Endothelial cell (in vitro differentiated cells): ENCODE measurements around the gene SDK2. TPM values are rescaled to one million over a fixed set of nuclear protein-coding genes. Genes with fewer than 3 reads are reported as not detected.
"Not testable (repeated sequence)": the region's sequence is repeated elsewhere in the genome, so short reads cannot be mapped to it uniquely, and the experiment has no call there.

Experiments used
- DNase-seq: peaks from one replicate; pipeline ENCODE4 v3.0.0; 2021; ENCODE audit warnings: low spot score
- H3K27ac Mint-ChIP-seq: one replicate; pipeline ENCODE4 v1.8.0; 2021; ENCODE audit warnings: mixed read lengths, inconsistent platforms; ENCODE audit not compliant: unreplicated experiment
- H3K27me3 Mint-ChIP-seq: one replicate; pipeline ENCODE4 v1.8.0; 2021; ENCODE audit warnings: mild to moderate bottlenecking, moderate library complexity, mixed read lengths, inconsistent platforms; ENCODE audit not compliant: unreplicated experiment
- H3K36me3 Mint-ChIP-seq: one replicate; pipeline ENCODE4 v1.8.0; 2021; ENCODE audit warnings: mild to moderate bottlenecking, low read depth, mixed read lengths, inconsistent platforms; ENCODE audit not compliant: unreplicated experiment
- H3K4me1 Mint-ChIP-seq: one replicate; pipeline ENCODE4 v1.8.0; 2021; ENCODE audit warnings: mild to moderate bottlenecking, mixed read lengths, inconsistent platforms; ENCODE audit not compliant: unreplicated experiment
- H3K4me3 Mint-ChIP-seq: one replicate; pipeline ENCODE4 v1.8.0; 2021; ENCODE audit warnings: mild to moderate bottlenecking, mixed read lengths, inconsistent platforms; ENCODE audit not compliant: unreplicated experiment
- H3K9me3 Mint-ChIP-seq: one replicate; pipeline ENCODE4 v1.8.0; 2021; ENCODE audit warnings: mixed read lengths, inconsistent platforms; ENCODE audit not compliant: unreplicated experiment
- total RNA-seq: library from RNA; stranded (reverse); fragmentation: NEBNext Ultra II Directional; extraction: Animal tissue kit (Norgen Biotek cat#: 25700); gene quantifications from one replicate; pipeline ENCODE4 v1.2.1, GENCODE V29; 2021; ENCODE audit not compliant: unreplicated experiment
- TF ChIP-seq, protein P1 (sequence below): fragments of 200-600 bp; sonication (generic); IDR thresholded peaks from one replicate; pipeline ENCODE4 v1.5.0; 2021; ENCODE audit warnings: antibody characterized with exemption; ENCODE audit not compliant: unreplicated experiment

Gene SDK2
- total RNA-seq, 1 donor from 2014 or later, result 2.4 TPM

DNA sequence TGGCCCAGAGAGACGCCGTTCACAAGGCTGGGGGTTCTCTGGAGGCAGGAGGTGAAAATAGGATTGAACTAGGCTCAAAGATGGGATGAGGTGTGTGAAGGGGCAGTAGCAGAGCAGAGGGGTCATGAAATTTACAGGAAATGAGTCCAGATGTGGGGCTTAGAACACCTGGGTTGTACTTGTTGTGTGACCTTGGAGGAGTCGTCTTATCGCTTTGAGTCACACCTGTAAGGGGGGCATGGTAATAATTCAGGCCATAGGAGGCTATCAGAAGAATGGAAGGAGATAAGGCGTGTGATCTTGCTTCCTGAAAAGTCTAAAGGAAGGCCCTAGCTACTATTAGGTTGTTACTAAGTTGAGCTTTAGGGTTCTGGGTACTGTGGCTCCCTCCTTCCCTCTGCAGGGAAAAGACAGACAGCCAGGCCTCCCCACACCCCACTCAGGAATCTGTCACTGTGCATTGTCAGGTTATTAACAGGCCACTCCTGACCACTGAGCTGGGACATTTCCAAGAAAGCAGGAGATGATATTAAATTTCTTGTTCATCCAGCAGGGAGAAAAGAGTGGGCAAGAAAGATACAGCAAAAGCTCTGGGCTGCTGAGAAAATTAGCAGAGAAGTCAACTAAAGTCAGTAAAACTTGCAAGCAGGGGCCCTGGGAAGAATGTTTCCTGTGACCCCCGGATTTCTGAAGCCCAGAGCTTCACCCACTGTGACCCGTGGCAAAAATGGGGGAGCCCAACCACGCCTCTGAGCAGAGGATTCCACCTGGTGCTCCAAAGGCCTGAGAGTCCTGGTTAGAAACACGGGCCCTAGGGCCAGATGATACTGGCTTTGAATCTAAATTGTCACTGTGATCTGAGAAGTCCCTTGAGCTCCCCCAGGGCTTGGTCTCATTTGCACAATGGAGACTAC lies 326.5 kb downstream of the SDK2 start:
- Mint-ChIP-seq H3K36me3 (no peaks in the 10 kb centered on the region), H3K4me1 (peaks cover 8% of the 10 kb centered on the region), H3K27me3 (peaks cover 3% of the 10 kb centered on the region), H3K27ac (no peak overlapping the region), H3K9me3 (no peaks in the 10 kb centered on the region), H3K4me3 (no peak overlapping the region)
- TF ChIP-seq, protein P1, sequence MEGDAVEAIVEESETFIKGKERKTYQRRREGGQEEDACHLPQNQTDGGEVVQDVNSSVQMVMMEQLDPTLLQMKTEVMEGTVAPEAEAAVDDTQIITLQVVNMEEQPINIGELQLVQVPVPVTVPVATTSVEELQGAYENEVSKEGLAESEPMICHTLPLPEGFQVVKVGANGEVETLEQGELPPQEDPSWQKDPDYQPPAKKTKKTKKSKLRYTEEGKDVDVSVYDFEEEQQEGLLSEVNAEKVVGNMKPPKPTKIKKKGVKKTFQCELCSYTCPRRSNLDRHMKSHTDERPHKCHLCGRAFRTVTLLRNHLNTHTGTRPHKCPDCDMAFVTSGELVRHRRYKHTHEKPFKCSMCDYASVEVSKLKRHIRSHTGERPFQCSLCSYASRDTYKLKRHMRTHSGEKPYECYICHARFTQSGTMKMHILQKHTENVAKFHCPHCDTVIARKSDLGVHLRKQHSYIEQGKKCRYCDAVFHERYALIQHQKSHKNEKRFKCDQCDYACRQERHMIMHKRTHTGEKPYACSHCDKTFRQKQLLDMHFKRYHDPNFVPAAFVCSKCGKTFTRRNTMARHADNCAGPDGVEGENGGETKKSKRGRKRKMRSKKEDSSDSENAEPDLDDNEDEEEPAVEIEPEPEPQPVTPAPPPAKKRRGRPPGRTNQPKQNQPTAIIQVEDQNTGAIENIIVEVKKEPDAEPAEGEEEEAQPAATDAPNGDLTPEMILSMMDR, result no peak
- DNase-seq, result no peak

DNA sequence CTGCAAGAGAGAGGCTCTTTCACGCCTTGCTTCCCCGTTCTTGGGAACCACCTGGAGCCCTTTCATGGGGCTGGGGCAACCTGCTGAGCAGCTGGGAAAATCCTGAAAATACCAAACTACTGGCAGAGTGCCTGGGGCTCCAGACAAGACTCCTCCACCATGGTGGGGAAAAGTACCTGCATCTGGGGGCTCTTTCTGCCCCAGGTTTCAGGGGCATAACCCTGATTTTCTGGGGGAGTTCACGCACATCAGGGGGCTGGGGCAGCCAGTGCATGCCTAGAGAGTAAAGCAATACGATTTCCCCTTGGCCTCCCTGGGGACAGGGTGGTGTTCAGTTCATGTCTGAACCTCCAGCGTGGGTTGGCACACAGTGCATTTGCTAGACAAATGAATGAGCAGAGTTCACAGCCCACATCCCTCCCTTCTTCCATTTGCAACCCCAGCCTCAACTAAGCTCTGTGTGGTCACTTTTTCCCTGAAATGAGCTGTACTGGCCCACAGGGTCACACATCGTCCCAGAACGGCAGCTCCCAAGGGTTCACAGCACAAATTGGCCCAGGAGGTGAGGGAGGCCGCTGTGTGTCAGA lies 327.2 kb downstream of the SDK2 start:
- no peak for DNase-seq
- H3K27ac Mint-ChIP-seq, result no peak overlapping the region
- peaks cover 3% of the 10 kb centered on the region for H3K27me3 Mint-ChIP-seq
- no peaks in the 10 kb centered on the region for H3K9me3 Mint-ChIP-seq
- no peak overlapping the region for H3K4me3 Mint-ChIP-seq
- TF ChIP-seq, protein P1, result no peak
- no peaks in the 10 kb centered on the region for H3K36me3 Mint-ChIP-seq
- peaks cover 11% of the 10 kb centered on the region for H3K4me1 Mint-ChIP-seq

DNA sequence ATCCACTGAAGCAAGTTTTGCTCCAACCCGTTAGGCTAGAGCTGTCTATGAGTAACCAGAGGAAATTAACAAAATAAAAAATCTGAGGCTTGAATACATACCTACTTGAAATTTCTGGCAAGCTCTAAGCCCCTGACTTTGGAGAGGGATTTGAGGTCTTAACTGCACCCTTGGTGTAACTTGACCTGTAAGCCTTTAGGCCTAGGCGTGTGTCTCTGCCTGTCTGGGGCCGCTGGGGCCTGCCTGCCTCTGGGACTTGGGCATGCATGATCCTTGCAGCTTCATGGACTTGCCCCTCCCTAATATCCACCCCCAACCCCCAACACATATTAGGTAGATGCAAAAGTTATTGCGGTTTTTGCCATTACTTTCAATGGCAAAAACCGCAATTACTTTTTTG lies 328.8 kb downstream of the SDK2 start:
- no peak for DNase-seq
- Mint-ChIP-seq H3K9me3 (no peaks in the 10 kb centered on the region), H3K27me3 (peaks cover 4% of the 10 kb centered on the region), H3K27ac (no peak overlapping the region), H3K36me3 (no peaks in the 10 kb centered on the region), H3K4me1 (peaks cover 12% of the 10 kb centered on the region), H3K4me3 (no peak overlapping the region)
- TF ChIP-seq, protein P1, result no peak

DNA sequence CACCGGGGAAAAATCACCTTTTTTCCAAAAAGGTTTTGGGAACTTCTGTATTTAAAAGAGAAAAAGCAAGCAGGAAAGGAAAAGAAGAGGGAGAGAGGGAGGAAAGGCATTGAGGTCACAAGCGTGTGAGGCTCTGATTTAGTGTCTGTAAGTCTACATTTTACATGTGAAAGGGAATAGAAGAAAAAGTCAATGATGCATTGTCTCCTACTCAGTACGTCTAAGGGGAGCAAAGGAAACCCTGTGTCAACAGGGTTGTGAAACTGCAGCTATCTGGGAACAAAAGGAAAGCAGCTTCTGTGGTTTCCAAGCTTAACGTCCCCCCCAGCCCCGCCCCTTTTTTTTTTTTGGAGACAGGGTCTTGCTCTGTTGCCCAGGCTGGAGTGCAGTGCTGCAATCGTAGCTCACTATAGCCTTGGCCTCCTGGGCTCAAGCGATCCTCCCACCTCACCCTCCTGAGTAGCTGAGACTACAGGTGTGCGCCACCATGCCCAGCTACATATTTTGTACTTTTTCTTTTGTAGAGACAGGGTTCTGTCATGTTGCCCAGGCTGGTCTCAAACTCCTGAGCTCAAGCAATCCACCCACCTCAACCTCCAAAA lies 330.6 kb downstream of the SDK2 start:
- H3K9me3 Mint-ChIP-seq, result no peaks in the 10 kb centered on the region
- no peak for DNase-seq
- peaks cover 22% of the 10 kb centered on the region for H3K4me1 Mint-ChIP-seq
- H3K36me3 Mint-ChIP-seq, result no peaks in the 10 kb centered on the region
- H3K27me3 Mint-ChIP-seq, result peaks cover 10% of the 10 kb centered on the region
- TF ChIP-seq, protein P1, result no peak
- peak overlapping the region; percentile 44 for H3K4me3 Mint-ChIP-seq
- peak overlapping the region; percentile 65 for H3K27ac Mint-ChIP-seq

DNA sequence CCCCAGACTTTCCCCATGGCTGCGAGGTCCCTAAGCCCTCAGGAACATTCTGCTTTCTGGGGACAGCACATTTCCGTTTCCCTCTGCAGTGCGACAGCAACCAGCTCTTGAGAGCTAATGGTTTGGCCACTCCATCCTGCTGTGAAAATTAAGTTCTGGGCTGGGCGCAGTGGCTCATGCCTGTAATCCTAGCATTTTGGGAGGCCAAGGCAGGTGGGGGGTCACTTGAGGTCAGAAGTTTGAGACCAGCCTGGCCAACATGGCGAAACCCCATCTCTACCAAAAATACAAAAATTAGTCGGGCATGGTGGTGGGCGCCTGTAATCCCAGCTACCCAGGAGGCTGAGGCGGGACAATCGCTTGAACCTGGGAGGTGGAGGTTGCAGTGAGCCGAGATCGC lies 331.4 kb downstream of the SDK2 start:
- peak overlapping the region; percentile 82 for H3K4me3 Mint-ChIP-seq
- H3K36me3 Mint-ChIP-seq, DNase-seq: not testable (repeated sequence)

More for the DNA sequence above, 331.4 kb downstream of the SDK2 start:
- not testable (repeated sequence) for H3K27ac Mint-ChIP-seq, H3K9me3 Mint-ChIP-seq
- peaks cover 22% of the 10 kb centered on the region for H3K4me1 Mint-ChIP-seq
- peaks cover 12% of the 10 kb centered on the region for H3K27me3 Mint-ChIP-seq
